Activated CD4-positive, alpha-beta T cell treated with anti-CD3 and anti-CD28 coated beads, Interleukin-2, Interleukin-6, amounts not matched to agents 100 ng/mL and 50 ng/mL, durations not matched to agents 16 hours and 8 hours (primary cell): ENCODE measurements around the gene ZYG11A.
A peak's percentile ranks its signal among the peaks of the same experiment; 100 is the strongest.
"Not testable (repeated sequence)": the region's sequence is repeated elsewhere in the genome, so short reads cannot be mapped to it uniquely, and the experiment has no call there.

Source experiments
- DNase-seq: peaks from one replicate; pipeline ENCODE4 v3.0.0-alpha.2; 2020

The ZYG11A gene

DNA sequence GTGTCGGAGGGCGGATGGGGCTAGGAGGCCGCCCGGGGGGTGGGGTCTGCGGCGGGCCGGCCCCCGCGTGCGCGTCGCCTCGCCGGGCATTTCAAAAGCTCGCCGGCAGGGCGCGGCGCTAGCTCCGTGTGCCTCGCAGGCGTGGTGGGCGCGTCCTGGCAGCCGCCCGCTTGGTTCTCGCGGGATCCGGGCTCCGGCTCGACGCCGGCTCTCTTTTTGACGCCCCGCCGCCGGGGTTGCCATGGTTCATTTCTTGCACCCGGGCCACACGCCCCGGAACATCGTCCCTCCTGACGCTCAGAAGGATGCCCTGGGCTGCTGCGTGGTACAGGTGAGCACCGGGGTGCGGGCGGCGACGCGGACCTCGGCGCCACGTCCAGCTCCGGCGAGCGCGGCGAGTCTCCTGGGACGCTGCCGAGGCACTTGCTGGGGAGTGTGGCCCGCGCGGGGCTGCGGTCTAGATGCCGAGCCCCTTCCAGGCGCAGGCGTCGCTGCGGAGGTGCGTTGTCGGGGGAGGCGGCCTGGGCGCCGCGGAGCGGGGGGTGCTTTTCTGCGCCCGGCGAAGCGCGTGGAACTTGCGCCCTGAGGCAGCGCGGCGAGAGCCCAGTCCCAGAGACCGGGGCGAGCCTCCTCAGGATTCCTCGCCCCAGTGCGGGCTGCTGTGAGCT is at the start of gene ZYG11A:
ZYG11A (plus strand) TSS at position 118 of the 668 bp plus-strand sequence; CDS start at position 242, 124 bp downstream.
- peak; percentile 83 for DNase-seq

DNA sequence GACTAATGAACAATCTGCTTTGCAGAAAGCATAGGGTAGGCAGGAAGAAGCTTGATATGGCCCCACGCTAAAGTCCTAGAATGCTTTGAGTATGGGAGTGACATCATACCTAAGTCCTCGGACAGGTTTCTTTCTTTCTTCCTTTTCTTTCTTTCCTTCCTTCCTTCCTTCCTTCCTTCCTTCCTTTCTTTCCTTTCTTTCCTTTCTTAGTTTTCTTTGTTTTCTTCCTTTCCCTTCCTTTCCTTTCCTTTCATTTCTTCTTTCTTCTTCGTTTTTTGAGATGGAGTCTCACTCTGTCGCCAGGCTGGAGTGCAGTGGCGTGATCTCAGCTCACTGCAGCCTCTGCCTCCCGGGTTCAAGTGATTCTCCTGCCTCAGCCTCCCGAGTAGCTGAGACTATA is 48.8 kb upstream of the ZYG11A start:
- not testable (repeated sequence) for DNase-seq

DNA sequence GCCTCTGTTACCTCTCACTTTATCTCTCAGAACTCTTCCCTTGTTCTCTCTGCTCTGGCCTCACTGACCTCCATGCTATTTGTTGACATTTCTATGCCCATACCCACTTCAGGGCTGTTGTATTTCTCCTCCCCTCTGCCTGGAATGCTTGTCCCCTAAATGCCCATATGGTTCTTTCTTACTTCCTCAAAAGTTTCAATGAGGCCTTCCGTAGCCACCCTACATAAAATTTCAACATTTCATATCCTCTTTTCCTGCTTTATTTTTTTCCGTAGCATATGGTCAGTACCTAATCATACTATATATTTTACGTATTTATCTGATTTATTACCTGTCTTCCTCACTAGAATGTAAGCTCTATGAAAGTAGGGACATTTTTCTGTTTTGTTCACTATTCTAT is 47.1 kb upstream of the ZYG11A start:
- DNase-seq = no peak

DNA sequence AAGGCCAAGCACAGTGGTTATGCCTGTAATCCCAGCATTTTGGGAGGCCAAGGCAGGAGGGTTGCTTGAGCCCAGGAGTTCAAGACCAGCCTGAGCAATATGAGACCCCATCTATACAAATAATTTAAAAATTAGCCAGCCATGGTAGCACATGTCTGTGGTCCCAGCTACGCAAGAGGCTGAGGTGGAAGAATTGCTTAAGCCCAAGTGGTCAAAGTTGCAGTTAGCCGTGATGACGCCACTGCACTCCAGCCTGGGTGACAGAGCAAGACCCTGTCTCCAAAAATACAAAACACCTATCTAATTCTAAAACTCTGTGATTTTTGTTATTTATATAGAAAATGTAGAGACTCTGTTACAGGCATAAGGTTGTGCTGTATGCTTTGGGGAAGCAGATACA is 44.2 kb upstream of the ZYG11A start:
- no peak for DNase-seq

DNA sequence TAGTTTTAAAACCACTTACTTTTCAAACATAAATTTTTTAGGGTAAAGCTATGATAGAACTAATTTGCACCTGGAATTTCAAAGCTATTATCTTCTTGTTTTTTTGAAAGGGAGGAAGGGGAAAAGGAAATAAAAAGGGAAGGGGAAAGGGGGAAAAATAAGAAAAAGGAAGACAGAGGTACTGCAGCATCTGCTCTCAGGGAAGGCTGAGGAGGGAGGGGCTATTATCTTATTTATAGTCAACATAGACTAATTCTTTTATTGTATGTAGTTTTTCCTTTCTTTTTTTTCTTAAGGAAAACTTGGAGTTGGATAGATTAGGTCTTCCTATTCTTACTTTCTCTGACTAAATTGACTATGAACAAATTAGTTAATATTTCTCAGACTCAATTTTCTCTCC is 41.5 kb upstream of the ZYG11A start:
- DNase-seq = no peak

DNA sequence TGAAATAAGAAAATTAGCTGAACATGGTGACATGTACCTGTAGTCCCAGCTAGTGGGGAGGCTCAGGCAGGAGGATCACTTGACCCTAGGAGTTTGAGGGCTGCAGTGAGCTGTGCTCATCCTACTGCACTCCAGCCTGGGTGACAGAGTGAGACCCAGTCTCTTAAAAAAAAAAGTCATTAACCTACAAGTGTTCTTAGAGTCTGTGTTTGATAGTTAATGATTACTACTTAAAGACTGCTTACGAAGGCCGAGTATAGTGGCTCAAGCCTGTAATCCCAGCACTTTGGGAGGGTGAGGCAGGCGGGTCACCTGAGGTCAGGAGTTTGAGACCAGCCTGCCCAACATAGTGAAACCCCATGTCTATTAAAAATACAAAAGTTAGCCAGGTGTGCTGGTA is 38.5 kb upstream of the ZYG11A start:
- DNase-seq = not testable (repeated sequence)

DNA sequence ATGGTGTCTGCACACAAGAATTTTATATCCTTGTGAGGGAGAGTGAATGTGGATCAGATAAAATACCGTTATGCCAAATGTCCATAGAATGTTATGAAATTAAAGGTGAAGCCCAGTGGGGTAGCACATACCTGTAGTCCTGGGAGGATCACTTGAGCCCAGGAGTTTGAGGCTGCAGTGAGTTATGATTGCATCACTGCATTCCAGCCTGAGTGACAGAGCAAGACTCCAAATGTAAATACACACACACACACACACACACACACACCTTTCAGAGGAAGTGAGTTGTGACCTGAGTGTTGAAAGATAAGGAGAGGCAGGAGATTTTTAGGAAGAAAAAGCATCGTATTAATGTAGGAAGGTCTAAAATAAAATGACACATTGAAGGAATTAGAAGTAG is 28.1 kb upstream of the ZYG11A start:
- DNase-seq = no peak

DNA sequence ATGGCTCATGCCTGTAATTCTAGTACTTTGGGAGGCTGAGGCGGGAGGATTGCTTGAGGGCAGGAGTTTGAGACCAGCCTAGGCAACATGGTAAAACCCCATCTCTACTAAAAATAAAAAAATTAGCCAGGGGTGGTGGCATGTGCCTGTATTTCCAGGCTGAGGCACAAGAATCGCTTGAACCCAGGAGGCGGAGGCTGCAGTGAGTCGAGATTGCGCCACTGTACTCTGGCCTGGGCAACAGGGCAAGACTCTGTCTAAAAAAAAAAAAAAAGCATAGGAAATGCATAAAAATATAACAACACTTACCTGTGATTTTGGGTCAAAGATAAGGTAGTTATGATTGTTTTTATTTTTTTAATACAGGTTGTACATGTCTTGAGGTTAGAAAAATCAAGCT is 21.7 kb upstream of the ZYG11A start:
- DNase-seq = not testable (repeated sequence)

DNA sequence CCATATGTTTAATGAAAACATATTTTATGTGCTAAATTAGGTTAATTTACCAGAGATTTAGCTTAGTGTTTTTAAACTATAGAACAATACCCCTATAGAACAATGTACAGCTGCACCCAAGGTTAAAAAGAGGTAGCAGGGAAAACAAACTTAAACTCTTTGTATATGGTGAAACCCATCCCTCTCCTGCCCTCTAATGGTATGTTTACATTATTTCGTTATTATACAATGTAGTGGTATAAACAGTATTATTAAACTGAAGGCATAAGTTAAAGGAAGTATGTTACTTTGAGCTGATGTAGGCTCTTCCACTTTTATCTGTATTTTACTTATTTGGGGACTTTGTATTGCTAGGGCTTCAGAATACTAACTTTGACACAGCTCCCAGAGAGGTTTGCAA is 16.7 kb upstream of the ZYG11A start:
- peak; percentile 10 for DNase-seq

DNA sequence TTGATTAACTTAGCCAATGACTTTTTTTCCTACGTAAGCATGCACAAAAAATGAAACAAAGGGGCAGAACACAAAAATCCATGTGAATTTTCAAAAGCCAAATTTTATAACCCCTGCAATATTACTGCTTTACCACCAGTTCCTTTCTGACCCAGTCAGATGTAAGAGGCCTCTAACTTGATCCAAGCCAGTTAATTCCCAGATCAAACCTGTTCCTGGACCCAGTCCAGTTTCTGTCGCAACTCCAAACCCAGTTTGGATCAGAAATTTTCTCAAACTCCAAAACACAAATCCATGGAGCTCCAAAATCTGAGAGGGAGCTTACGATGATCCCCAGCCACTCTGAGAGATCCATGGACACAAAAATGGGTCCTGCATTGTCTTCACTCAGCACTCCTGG is 7.8 kb upstream of the ZYG11A start:
- no peak for DNase-seq

DNA sequence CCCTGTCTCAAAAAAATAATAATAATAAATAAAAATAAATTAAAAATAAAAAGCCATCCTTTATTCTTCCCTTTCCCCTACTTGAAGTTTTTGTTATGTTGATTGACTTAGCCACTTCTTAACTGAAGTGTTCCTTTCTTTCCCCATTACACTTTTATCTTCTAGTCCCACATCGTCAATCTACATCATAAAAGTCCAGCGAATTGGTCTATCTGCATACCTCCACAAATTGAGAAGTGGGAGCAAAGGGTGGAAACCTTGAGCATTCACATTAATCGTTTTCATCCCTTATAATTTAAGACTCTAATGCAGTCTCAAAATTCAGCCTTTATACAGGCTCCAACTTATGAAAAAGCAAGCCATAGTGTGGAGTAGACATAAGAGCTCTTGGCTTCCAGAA is 6.5 kb upstream of the ZYG11A start:
- no peak for DNase-seq

DNA sequence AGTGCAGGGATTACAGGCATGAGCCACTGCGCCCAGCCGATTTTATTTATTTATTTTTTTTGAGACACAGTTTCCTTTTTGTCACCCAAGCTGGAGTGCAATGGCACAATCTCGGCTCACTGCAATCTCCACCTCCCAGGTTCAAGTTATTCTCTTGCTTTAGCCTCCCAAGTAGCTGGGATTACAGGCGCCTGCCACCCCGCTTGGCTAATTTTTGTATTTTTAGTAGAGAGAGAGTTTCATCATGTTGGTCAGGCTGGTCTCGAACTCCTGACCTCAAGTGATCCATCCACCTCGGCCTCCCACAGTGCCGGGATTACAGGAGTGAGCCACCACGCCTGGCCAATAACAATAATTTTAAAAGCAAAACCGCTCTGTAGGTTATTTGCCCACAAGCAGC is 3.4 kb upstream of the ZYG11A start:
- not testable (repeated sequence) for DNase-seq

DNA sequence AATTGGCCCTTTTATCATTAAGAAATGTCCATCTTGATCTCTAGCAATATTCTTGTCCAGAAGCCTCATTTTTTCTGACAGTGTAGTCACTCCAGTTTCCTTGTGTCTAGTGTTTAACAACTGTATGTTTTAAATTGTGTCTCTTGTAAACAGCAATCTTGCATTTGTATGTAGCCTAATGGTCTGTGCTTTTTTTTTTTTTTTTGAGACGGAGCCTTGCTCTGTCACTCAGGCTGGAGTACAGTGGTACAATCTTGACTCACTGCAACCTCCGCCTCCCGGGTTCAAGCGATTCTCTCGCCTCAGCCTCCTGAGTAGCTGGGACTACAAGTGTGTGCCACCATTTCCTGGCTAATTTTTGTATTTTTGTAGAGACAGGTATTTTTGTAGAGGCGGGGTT is 2.6 kb downstream of the ZYG11A start:
- DNase-seq = not testable (repeated sequence)

DNA sequence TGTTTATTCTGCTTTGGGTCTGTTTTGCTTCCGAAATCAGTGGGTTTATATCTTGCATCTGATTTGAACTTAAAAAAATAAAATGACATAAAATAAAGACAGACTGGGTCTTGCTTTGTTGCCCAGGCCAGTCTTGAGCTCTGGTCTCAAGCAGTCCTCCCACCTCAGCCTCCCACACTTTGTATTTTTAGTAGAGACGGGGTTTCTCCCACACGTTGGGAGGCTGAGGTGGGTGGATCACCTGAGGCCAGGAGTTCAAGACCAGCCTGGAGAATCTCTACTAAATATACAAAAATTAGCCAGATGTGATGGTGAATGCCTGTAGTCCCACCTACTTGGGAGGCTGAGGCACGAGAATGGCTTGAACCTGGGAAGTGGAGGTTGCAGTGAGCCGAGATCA is 5.9 kb downstream of the ZYG11A start:
- DNase-seq = no peak

DNA sequence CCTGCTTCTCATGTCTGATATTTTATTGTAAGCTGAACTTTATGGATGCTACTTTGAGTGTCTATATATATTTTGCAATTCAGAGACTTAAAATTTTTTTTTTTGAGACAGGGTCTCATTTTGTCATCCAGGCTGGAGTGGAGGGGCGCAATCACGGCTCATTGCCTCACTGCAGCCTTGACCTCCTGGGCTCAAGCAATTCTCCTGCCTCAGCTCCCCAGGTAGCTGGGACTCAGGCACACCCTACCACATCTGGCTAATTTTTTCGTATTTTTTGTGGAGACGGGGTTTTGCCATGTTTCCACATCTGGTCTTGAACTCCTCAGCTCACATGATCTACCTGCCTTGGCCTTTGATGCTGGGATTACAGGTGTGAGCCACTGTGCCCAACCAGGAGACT is 8.4 kb downstream of the ZYG11A start:
- no peak for DNase-seq

DNA sequence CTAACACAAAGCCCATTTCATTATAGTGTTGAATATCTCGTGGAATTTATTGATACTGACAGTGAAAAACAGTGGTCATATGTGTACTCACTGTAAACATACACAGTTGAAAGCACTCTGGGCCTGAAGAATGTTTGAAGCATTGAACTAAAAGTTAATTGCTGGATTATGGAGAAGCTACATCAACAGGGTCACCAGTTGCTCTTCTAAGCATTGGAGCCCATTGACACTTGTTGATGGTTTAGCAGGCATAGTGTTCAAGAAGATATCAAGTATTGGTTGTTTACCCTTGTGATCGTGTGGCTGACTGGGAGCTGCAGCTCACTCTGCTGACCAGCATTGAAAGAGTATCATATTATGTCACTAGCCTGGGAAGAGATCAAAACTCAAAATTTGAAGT is 10.3 kb downstream of the ZYG11A start:
- DNase-seq = no peak

DNA sequence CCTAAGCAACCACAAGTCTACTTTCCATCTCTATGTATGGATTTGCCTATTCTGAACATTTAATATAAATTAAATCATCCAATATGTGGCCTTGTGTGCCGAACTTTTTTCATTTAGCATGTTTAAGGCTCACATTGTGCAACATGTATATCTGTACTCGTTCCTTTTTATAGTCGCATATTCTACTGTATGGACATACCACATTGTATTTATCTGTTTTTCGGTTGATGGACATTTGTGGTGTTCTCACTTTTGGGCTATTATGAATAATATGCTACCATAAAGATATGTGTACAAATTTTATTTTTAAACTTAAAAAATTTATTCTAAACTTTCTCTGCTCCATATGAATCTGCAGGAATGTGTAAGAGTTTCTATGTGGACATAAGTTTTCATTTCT is 13.0 kb downstream of the ZYG11A start:
- DNase-seq = no peak

DNA sequence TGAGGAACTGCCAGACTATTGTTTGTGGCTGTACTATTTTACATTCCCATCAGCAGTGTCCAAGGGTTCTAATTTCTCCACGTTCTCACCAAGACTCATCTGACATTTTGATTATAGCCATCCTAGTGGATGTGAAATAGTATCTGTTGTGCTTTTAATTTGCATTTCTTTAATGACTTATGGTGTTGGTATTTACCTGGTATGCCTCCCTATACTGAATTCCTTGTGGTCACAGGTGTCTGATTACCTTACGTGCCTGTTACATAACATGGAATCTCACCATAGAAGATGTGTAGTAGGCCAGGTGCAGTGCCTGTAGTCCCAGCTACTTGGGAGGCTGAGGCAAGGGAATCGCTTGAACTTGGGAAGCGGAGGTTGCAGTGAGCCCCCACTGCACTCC is 13.5 kb downstream of the ZYG11A start:
- no peak for DNase-seq

DNA sequence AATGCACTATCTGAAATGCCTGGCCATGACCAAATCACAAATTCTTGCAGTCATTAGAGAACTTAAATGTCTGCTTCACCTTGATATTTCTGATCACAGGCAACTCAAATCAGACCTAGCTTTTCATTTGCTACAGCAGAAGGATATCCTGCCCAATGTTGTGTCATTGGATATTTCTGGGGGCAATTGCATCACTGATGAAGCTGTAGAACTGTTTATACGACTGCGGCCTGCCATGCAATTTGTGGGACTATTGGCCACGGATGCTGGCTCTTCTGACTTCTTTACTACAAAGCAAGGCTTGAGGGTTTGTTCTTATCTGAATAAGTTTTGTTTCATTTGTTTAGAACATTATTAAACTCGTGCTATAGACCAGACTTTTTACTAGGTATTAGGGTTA is 14.9 kb downstream of the ZYG11A start:
- DNase-seq = no peak

DNA sequence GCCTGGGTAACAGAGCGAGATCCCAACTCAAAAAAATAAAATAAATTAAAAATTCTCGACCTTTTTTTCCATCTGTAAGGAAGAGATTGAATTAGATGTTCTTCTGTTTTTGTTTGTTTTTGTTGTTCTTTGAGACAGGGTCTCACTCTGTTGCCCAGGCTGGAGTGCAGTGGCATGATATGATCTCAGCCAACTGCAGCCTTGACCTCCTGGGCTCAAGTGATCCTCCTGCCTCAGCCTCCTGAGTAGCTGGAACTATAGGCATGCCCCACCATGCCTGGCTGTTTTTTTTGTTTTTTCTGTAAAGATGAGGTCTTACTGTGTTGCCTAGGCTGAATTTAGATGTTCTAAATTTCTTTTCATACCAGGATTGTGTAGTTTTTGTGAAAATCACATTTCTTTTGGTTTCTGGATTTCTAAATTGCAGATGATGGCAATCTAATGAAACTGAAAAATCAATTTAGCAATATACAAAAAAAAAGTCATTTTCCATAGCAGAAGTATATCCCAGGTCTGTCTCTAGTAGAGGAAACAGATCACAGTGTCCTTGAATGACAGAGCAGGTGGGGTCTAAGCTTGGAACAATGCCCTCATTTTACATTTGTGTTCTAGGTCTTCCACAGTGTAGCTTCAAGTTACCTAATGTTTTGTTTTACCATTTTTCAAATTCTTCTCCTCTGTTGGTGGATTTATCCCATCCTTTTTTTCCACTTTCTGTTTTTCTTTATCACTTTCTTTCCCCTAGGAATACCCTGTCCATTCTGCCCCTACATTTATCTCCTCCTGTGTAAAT is 20.3 kb downstream of the ZYG11A start:
- DNase-seq = no peak

DNA sequence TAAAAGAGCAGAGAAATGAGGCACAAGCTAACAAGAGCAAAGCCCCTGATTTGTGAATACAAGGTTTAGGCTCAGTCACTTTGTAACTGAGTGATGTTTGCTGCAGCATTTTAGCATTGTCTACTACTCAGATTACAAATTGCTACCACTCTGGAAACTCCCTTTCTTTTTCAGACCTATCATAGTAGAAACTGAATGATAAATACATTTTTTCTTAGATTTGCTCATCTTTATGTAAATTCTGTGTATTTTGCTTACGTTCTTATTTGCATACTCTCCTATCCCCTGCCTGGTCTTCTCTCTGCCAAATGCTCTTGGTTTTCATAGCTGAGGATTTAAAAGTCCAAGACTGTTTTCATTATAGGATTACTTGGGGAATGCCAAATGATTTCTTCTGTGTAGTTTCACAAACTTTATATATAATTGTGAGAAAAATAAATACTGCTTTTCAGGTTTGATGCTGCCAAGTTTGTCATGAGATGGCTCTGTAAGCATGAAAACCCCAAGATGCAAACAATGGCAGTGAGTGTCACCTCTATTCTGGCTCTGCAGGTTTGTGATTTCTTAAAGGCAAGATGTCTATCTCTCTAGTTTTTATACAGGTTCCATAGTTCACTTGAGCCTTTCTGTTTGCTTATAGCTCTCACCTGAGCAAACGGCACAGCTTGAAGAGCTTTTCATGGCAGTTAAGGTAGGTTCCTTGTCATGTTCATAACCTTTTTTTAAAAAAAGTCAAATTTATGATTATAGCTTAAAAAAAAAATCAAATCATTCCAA is 24.7 kb downstream of the ZYG11A start:
- DNase-seq = peak; percentile 57

DNA sequence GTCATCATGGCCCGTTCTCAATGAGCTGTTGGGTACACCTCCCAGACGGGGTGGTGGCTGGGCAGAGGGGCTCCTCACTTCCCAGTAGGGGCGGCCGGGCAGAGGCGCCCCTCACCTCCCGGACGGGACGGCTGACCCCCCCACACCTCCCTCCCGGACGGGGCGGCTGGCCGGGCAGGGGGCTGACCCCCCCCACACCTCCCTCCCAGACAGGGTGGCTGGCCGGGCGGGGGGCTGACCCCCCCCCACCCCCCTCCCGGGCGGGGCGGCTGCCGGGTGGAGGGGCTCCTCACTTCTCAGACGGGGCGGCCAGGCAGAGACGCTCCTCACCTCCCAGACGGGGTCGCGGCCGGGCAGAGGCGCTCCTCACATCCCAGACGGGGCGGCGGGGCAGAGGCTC is 27.2 kb downstream of the ZYG11A start:
- not testable (repeated sequence) for DNase-seq

DNA sequence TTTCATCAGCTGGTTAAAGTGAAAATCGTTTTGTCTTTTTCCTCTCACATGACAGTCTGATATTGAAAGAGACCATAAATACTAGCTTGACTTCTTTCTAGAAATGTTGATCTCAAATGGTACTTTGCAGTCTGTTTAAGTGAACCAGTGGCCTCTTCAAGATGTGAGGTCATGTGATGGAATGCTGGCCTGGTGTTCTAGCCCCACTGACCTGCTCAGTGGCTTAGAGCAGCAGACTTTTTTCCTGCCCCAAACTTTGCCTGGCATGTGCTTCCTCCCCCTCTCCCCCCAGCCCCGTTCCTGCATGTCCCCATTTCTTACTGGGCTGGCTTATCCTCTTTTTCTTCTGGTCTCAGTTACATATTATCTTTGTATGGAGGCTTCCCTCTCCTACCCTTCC is 34.3 kb downstream of the ZYG11A start:
- DNase-seq = no peak

DNA sequence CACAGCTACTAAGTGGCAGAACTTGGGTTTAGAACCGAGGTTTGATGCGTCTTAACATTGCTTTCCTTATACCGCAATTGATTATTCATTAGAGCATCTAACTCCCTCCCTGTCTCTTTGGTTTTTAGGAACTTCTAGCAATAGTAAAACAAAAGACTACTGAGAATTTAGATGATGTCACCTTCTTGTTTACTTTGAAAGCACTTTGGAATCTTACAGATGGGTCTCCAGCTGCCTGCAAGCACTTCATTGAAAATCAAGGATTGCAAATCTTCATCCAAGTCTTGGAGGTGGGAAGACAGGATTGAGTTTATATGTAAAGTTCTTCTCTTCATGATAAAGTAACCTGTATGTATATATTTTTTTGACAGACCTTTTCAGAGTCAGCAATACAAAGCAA is 35.0 kb downstream of the ZYG11A start:
- no peak for DNase-seq
